GM18909 (cell line): Measurements from ENCODE around the gene MAPK10.

Experiments used
- ATAC-seq: cut with Tn5 transposase; IDR thresholded peaks from one replicate; pipeline ENCODE4 v1.9.1; 2021; ENCODE audit warnings: mild to moderate bottlenecking; ENCODE audit not compliant: unreplicated experiment, poor library complexity

MAPK10 gene

GRCh38 chr4:86280246-86280645, 79.6 kb downstream of the MAPK10 start:
- ATAC-seq, result no peak

- no peak for ATAC-seq
Measured at GRCh38 chr4:86279293-86279960, 80.4 kb downstream of the MAPK10 start.

- no peak for ATAC-seq
Measured at GRCh38 chr4:86278126-86278525, 81.7 kb downstream of the MAPK10 start.

GRCh38 chr4:86274642-86275041, 85.2 kb downstream of the MAPK10 start:
- ATAC-seq, result no peak

GRCh38 chr4:86272669-86273068, 87.2 kb downstream of the MAPK10 start:
- no peak for ATAC-seq

- no peak for ATAC-seq
Measured at GRCh38 chr4:86271057-86271456, 88.8 kb downstream of the MAPK10 start.

GRCh38 chr4:86269354-86269753, 90.5 kb downstream of the MAPK10 start:
- no peak for ATAC-seq

- ATAC-seq, result no peak
Measured at GRCh38 chr4:86264241-86264640, 95.6 kb downstream of the MAPK10 start.

GRCh38 chr4:86261636-86262035, 98.2 kb downstream of the MAPK10 start:
- ATAC-seq, result no peak

GRCh38 chr4:86256086-86256485, 103.8 kb downstream of the MAPK10 start:
- no peak for ATAC-seq

GRCh38 chr4:86250619-86251018, 109.2 kb downstream of the MAPK10 start:
- ATAC-seq, result no peak

GRCh38 chr4:86250006-86250405, 109.8 kb downstream of the MAPK10 start:
- ATAC-seq, result no peak

GRCh38 chr4:86249074-86249473, 110.8 kb downstream of the MAPK10 start:
- no peak for ATAC-seq

- no peak for ATAC-seq
Measured at GRCh38 chr4:86247906-86248305, 111.9 kb downstream of the MAPK10 start.

- no peak for ATAC-seq
Measured at GRCh38 chr4:86247320-86247719, 112.5 kb downstream of the MAPK10 start.

GRCh38 chr4:86243750-86244149, 116.1 kb downstream of the MAPK10 start:
- no peak for ATAC-seq

GRCh38 chr4:86242677-86243076, 117.2 kb downstream of the MAPK10 start:
- no peak for ATAC-seq

- no peak for ATAC-seq
Measured at GRCh38 chr4:86235549-86235948, 124.3 kb downstream of the MAPK10 start.

- no peak for ATAC-seq
Measured at GRCh38 chr4:86233681-86234080, 126.2 kb downstream of the MAPK10 start.

- no peak for ATAC-seq
Measured at GRCh38 chr4:86233090-86233489, 126.8 kb downstream of the MAPK10 start.

GRCh38 chr4:86223472-86223871, 136.4 kb downstream of the MAPK10 start:
- ATAC-seq, result peak; percentile 88

- no peak for ATAC-seq
Measured at GRCh38 chr4:86221002-86221401, 138.9 kb downstream of the MAPK10 start.

GRCh38 chr4:86220121-86220520, 139.7 kb downstream of the MAPK10 start:
- ATAC-seq, result no peak
